NCI-H345 treated with DMSO at 0.1 percent for 48 hours (cell line): ENCODE results near the gene RPS4Y2.

ENCODE experiments used
- DNase-seq: peaks from one replicate; lab custom pipeline; 2025; ENCODE audit not compliant: unreplicated experiment; lab: John Stamatoyannopoulos, UW

Gene RPS4Y2

GRCh38 chrY:20817067-20817466 is 61.2 kb downstream of the RPS4Y2 start:
- DNase-seq = no peak
